ENCODE data around the gene GCSAML.

DNA sequence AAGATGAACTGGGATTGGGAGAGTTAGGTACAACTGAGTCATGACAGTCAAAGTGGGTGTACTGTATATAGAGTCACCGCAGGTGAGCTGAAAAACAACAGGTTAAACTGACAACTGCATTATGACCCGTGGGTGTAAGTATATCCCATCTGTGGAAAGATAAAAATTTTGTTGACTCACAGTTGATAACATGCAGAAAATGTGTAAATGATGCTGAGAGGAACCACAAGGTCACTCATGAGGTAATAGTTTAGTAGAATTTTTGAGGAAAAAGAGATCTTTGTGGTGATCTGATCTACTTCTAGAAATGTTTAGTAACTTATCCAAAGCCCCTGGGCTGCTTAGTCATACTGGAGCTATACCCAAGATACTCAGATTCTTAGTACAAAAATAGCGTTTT, 13.5 kb upstream of the GCSAML start:
- no peak for TF ChIP-seq CTCF (conservative IDR thresholded peaks at IDR 0.05 in 1 of 2, IDR thresholded peaks at IDR 0.05 in 1 of 2; ENCODE audit: low read depth in 1 of 2, low read length in 2 of 2)
- no peak for TF ChIP-seq EZH2 (IDR thresholded peaks at IDR 0.05; ENCODE audit: low read length, missing control alignments)
